Measurements from ENCODE around the gene CFAP141.

DNA sequence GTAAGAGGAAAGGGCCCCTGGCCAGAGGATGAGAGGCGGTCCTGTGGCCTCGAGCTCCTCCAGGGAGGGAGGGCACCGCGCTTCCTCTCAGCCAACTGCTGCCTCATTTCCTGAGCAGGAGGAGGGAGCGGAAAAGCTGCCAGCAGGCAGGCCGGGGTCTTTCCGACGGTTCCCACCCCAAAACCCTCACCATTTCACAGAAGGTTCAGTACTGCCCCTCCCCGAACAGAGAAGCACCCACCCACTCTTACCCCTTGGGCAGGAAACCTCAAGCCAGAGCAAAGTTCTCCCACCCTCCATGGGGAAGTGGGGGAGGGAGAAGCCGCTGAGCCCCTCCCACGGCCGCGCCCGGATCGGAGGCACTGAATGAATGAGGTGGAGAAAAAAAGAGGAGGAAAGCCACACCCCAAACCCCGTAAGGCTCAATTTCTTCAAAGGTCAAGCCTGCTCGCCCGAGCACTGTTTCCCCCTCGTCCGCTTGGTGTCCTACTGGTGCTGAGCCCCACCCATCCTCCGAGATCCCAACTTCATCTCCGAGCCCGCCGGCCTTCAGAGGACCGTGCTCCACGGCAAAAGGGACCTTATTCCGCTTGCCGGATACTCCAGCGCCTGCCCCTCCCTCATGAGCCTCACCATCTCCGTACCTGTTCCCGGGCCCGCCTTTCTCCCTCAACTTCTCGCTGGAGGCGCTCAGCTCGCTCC is 23.6 kb downstream of the CFAP141 start:
- TF ChIP-seq THAP11 (CRISPR knock-in tag; IDR thresholded peaks at IDR 0.05) = no peak
- no peak for TF ChIP-seq ZBTB42 (CRISPR knock-in tag; IDR thresholded peaks at IDR 0.05)
- no peak for TF ChIP-seq YY1 (IDR thresholded peaks at IDR 0.05; ENCODE audit: insufficient read depth, insufficient replicate concordance, low read depth, low read length)
- TF ChIP-seq, protein P1, sequence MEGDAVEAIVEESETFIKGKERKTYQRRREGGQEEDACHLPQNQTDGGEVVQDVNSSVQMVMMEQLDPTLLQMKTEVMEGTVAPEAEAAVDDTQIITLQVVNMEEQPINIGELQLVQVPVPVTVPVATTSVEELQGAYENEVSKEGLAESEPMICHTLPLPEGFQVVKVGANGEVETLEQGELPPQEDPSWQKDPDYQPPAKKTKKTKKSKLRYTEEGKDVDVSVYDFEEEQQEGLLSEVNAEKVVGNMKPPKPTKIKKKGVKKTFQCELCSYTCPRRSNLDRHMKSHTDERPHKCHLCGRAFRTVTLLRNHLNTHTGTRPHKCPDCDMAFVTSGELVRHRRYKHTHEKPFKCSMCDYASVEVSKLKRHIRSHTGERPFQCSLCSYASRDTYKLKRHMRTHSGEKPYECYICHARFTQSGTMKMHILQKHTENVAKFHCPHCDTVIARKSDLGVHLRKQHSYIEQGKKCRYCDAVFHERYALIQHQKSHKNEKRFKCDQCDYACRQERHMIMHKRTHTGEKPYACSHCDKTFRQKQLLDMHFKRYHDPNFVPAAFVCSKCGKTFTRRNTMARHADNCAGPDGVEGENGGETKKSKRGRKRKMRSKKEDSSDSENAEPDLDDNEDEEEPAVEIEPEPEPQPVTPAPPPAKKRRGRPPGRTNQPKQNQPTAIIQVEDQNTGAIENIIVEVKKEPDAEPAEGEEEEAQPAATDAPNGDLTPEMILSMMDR (CRISPR knock-in tag; IDR thresholded peaks at IDR 0.05) = no peak

Measured in HepG2 (cell line).